HepG2 (cell line): ENCODE results near the gene MTA1. TPM values are rescaled to one million over a fixed set of nuclear protein-coding genes. Genes with fewer than 3 reads are reported as not detected.

ENCODE experiments used
- HMG20A ChIP-seq: IDR thresholded peaks from 2 replicates; pipeline ENCODE4 v1.6.1; 2016; ENCODE audit warnings: borderline replicate concordance
- MATR3 ChIP-seq: sonication (generic); formaldehyde crosslinking; IDR thresholded peaks from 2 replicates; pipeline ENCODE4 v1.4.0; 2020; ENCODE audit warnings: missing genetic modification reagents
- PAWR ChIP-seq: sonication (generic); formaldehyde crosslinking; IDR thresholded peaks from 2 replicates; pipeline ENCODE4 v1.4.0; 2020; ENCODE audit warnings: missing genetic modification reagents, mild to moderate bottlenecking, borderline replicate concordance
- PAX8 ChIP-seq: sonication (generic); formaldehyde crosslinking; IDR thresholded peaks from 2 replicates; pipeline ENCODE4 v1.8.0; 2022; ENCODE audit warnings: mild to moderate bottlenecking, missing genetic modification reagents, borderline replicate concordance
- SIN3B ChIP-seq: fragments of 150-350 bp; IDR thresholded peaks from 2 replicates; pipeline ENCODE4 v1.6.1; 2014; ENCODE audit warnings: low read length
- TBX3 ChIP-seq: fragments of 450-650 bp; IDR thresholded peaks from 2 replicates; pipeline ENCODE4 v1.6.1; 2017; ENCODE audit warnings: antibody characterized with exemption, mild to moderate bottlenecking, inconsistent platforms, borderline replicate concordance
- ZFYVE20 ChIP-seq: sonication (generic); formaldehyde crosslinking; IDR thresholded peaks from 2 replicates; pipeline ENCODE4 v1.8.0; 2023; ENCODE audit warnings: low read depth, mild to moderate bottlenecking, moderate library complexity, missing genetic modification reagents, borderline replicate concordance
- ZNF143 ChIP-seq: sonication (generic); formaldehyde crosslinking; IDR thresholded peaks from 2 replicates; pipeline ENCODE4 v1.4.0; 2020; ENCODE audit warnings: missing genetic modification reagents
- ZNF331 ChIP-seq: sonication (generic); formaldehyde crosslinking; IDR thresholded peaks from 2 replicates; pipeline ENCODE4 v1.4.0; 2020; ENCODE audit warnings: missing genetic modification reagents
- ZNF343 ChIP-seq: sonication (generic); formaldehyde crosslinking; IDR thresholded peaks from 2 replicates; pipeline ENCODE4 v1.4.0; 2020; ENCODE audit warnings: mild to moderate bottlenecking, missing genetic modification reagents
- ZNF564 ChIP-seq: sonication (generic); formaldehyde crosslinking; IDR thresholded peaks from 2 replicates; pipeline ENCODE4 v1.8.1; 2023; ENCODE audit warnings: mild to moderate bottlenecking, missing genetic modification reagents
- ZNF720 ChIP-seq: sonication (generic); formaldehyde crosslinking; IDR thresholded peaks from 2 replicates; pipeline ENCODE4 v1.4.0; 2020; ENCODE audit warnings: missing genetic modification reagents
- ZNF772 ChIP-seq: sonication (generic); formaldehyde crosslinking; IDR thresholded peaks from 2 replicates; pipeline ENCODE4 v1.5.0; 2020; ENCODE audit warnings: mild to moderate bottlenecking, missing genetic modification reagents
- polyA plus RNA-seq, 8 experiments: library from polyadenylated mRNA; depleted of rRNA in 3 of 8; stranded (reverse) in 7 of 8; unstranded in 1 of 8; fragments of >200 nt; fragmentation: Illumina TruSeq in 4 of 8; extraction: Trizol in 4 of 8; gene quantifications; 2 replicates each; pipeline versions ENCODE4 v1.2.1 to v1.2.3, GENCODE V29; 2011 to 2016; ENCODE audit warnings: low read depth in 4 of 8, missing spikeins in 1 of 8, mixed read lengths in 1 of 8; ENCODE audit not compliant: insufficient read depth in 1 of 8
- total RNA-seq, 5 experiments: library from RNA; depleted of rRNA; stranded (reverse); fragments of >200 nt; fragmentation: Illumina TruSeq; extraction: Trizol; gene quantifications; 2 replicates each; pipeline ENCODE4 v1.2.3, GENCODE V29; 2016; ENCODE audit warnings: low read depth in 1 of 5
- TF ChIP-seq, protein P1 (sequence below): sonication (generic); formaldehyde crosslinking; conservative IDR thresholded peaks from 2 replicates; pipeline ENCODE4 v1.8.0; 2022; ENCODE audit warnings: low read depth, missing genetic modification reagents
- TF ChIP-seq, protein P2 (sequence below): sonication (generic); formaldehyde crosslinking; IDR thresholded peaks from 2 replicates; pipeline ENCODE4 v1.9.0; 2022; ENCODE audit warnings: missing genetic modification reagents, mild to moderate bottlenecking, borderline replicate concordance
- TF ChIP-seq, protein P3 (sequence below): sonication (generic); formaldehyde crosslinking; IDR thresholded peaks from 2 replicates; pipeline ENCODE4 v1.5.1; 2020; ENCODE audit warnings: mild to moderate bottlenecking, missing genetic modification reagents
- TF ChIP-seq, protein P4 (sequence below): sonication (generic); formaldehyde crosslinking; IDR thresholded peaks from 2 replicates; pipeline ENCODE4 v1.9.0; 2021; ENCODE audit warnings: mild to moderate bottlenecking, missing genetic modification reagents

Gene MTA1
- total and polyA plus RNA-seq, 2 of the 13 experiments (the other 11 are each of a cell fraction or from before 2014, with no cell fraction given), result 35.2 to 85.8 TPM

DNA sequence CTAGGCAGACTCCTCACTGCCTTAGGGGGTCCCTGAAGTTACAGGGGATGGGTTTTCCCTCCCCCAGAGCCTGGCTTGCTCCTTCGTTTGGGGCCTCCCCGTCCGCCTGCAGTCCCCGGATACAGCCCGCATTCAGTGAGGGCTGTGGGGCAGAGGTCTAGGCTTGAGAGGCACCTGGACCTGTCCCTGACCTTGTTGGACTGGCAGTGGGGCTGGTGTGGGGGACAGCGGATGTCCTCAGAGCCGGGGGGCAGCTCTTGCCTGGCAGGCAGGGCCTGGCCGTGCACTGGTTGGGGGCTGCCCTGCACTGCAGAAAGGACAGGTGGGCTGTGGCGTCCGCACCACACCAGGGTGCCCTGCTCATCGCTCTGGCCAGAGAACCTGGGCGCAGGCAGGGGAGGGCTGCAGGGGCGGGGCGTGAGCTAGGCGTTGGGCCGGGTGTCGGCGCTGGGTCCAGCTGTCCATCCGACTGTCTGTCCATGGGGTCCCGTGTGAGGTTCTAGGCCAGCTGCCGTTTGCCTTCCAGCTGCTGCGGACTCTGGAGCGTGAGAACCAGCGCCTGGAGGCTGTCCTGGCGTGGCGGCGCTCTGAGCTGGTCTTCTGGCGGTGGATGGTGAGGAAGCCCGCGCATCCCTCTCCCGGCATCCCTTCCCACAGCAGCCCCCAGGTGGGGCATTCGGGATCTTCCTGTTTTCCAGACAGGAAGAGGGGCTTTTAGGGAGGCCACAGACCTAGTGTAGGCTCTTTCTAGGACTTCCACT is 77.4 kb downstream of the MTA1 start (continued):
- TF ChIP-seq, protein P1, sequence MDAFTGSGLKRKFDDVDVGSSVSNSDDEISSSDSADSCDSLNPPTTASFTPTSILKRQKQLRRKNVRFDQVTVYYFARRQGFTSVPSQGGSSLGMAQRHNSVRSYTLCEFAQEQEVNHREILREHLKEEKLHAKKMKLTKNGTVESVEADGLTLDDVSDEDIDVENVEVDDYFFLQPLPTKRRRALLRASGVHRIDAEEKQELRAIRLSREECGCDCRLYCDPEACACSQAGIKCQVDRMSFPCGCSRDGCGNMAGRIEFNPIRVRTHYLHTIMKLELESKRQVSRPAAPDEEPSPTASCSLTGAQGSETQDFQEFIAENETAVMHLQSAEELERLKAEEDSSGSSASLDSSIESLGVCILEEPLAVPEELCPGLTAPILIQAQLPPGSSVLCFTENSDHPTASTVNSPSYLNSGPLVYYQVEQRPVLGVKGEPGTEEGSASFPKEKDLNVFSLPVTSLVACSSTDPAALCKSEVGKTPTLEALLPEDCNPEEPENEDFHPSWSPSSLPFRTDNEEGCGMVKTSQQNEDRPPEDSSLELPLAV (CRISPR knock-in tag), result no peak
- TF ChIP-seq MATR3 (CRISPR knock-in tag) (no peak), ZNF720 (CRISPR knock-in tag) (no peak), ZNF772 (CRISPR knock-in tag) (no peak), ZNF343 (CRISPR knock-in tag) (0 out of 2 replicates have a peak, but pooled peaks have one; percentile 71), ZNF143 (CRISPR knock-in tag) (no peak), HMG20A (CRISPR knock-in tag) (no peak), ZFYVE20 (CRISPR knock-in tag) (no peak), ZNF564 (CRISPR knock-in tag) (no peak), ZNF331 (CRISPR knock-in tag) (no peak), PAWR (CRISPR knock-in tag) (no peak), TBX3 (no peak), SIN3B (no peak), PAX8 (CRISPR knock-in tag) (no peak)
- TF ChIP-seq, protein P2, sequence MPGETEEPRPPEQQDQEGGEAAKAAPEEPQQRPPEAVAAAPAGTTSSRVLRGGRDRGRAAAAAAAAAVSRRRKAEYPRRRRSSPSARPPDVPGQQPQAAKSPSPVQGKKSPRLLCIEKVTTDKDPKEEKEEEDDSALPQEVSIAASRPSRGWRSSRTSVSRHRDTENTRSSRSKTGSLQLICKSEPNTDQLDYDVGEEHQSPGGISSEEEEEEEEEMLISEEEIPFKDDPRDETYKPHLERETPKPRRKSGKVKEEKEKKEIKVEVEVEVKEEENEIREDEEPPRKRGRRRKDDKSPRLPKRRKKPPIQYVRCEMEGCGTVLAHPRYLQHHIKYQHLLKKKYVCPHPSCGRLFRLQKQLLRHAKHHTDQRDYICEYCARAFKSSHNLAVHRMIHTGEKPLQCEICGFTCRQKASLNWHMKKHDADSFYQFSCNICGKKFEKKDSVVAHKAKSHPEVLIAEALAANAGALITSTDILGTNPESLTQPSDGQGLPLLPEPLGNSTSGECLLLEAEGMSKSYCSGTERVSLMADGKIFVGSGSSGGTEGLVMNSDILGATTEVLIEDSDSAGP (CRISPR knock-in tag), result peak; percentile 47; the same call in 1 of the 2 replicates
- TF ChIP-seq, protein P3, sequence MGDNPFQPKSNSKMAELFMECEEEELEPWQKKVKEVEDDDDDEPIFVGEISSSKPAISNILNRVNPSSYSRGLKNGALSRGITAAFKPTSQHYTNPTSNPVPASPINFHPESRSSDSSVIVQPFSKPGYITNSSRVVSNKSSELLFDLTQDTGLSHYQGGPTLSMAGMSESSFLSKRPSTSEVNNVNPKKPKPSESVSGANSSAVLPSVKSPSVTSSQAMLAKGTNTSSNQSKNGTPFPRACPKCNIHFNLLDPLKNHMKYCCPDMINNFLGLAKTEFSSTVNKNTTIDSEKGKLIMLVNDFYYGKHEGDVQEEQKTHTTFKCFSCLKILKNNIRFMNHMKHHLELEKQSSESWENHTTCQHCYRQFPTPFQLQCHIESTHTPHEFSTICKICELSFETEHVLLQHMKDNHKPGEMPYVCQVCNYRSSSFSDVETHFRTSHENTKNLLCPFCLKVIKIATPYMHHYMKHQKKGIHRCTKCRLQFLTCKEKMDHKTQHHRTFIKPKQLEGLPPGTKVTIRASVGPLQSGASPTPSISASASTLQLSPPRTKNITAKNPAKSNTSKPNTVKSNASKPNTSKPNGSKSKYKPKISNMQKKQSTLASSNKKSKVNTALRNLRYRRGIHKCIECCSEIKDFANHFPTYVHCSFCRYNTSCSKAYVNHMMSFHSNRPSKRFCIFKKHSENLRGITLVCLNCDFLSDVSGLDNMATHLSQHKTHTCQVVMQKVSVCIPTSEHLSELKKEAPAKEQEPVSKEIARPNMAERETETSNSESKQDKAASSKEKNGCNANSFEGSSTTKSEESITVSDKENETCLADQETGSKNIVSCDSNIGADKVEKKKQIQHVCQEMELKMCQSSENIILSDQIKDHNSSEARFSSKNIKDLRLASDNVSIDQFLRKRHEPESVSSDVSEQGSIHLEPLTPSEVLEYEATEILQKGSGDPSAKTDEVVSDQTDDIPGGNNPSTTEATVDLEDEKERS, result no peak
- TF ChIP-seq, protein P4, sequence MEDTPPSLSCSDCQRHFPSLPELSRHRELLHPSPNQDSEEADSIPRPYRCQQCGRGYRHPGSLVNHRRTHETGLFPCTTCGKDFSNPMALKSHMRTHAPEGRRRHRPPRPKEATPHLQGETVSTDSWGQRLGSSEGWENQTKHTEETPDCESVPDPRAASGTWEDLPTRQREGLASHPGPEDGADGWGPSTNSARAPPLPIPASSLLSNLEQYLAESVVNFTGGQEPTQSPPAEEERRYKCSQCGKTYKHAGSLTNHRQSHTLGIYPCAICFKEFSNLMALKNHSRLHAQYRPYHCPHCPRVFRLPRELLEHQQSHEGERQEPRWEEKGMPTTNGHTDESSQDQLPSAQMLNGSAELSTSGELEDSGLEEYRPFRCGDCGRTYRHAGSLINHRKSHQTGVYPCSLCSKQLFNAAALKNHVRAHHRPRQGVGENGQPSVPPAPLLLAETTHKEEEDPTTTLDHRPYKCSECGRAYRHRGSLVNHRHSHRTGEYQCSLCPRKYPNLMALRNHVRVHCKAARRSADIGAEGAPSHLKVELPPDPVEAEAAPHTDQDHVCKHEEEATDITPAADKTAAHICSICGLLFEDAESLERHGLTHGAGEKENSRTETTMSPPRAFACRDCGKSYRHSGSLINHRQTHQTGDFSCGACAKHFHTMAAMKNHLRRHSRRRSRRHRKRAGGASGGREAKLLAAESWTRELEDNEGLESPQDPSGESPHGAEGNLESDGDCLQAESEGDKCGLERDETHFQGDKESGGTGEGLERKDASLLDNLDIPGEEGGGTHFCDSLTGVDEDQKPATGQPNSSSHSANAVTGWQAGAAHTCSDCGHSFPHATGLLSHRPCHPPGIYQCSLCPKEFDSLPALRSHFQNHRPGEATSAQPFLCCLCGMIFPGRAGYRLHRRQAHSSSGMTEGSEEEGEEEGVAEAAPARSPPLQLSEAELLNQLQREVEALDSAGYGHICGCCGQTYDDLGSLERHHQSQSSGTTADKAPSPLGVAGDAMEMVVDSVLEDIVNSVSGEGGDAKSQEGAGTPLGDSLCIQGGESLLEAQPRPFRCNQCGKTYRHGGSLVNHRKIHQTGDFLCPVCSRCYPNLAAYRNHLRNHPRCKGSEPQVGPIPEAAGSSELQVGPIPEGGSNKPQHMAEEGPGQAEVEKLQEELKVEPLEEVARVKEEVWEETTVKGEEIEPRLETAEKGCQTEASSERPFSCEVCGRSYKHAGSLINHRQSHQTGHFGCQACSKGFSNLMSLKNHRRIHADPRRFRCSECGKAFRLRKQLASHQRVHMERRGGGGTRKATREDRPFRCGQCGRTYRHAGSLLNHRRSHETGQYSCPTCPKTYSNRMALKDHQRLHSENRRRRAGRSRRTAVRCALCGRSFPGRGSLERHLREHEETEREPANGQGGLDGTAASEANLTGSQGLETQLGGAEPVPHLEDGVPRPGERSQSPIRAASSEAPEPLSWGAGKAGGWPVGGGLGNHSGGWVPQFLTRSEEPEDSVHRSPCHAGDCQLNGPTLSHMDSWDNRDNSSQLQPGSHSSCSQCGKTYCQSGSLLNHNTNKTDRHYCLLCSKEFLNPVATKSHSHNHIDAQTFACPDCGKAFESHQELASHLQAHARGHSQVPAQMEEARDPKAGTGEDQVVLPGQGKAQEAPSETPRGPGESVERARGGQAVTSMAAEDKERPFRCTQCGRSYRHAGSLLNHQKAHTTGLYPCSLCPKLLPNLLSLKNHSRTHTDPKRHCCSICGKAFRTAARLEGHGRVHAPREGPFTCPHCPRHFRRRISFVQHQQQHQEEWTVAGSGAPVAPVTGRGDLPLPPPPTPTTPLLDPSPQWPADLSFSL (CRISPR knock-in tag), result no peak
